OCI-LY7 (cell line): ENCODE measurements around the gene C2CD4B.

ENCODE experiments used
- EZH2phosphoT487 ChIP-seq: fragments of 200-600 bp; sonication (generic); IDR thresholded peaks from 2 replicates; pipeline ENCODE4 v1.6.1; 2018; ENCODE audit warnings: low read depth, borderline replicate concordance, mild to moderate bottlenecking, mixed run types, antibody characterized with exemption, low read length, moderate library complexity, mixed read lengths
- TF ChIP-seq, protein P1 (sequence below): fragments of 200-600 bp; sonication (generic); conservative IDR thresholded peaks from 2 replicates; pipeline ENCODE4 v1.5.1; 2014; ENCODE audit warnings: mild to moderate bottlenecking, antibody characterized with exemption, low read length, moderate library complexity, mixed read lengths

DNA sequence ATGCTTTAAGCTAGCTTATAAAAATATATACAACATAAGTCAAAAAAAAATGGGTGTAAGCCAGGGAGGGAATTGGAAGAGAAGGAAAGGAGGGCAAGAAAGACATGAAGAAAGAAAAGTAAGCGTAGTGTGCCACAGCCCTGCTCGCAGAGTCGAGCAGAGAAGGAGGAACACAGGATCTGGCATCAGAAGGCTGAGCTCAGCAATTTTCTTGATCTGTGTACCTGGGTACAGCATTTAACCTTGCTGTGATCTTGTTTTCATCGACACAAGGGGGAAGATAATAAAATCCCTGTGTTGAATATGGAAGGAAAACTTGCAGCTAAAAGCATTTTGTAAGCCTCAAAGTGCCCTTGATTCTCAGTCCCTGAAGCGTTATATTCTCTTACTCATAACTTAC, 23.7 kb upstream of the C2CD4B start:
- TF ChIP-seq, protein P1, sequence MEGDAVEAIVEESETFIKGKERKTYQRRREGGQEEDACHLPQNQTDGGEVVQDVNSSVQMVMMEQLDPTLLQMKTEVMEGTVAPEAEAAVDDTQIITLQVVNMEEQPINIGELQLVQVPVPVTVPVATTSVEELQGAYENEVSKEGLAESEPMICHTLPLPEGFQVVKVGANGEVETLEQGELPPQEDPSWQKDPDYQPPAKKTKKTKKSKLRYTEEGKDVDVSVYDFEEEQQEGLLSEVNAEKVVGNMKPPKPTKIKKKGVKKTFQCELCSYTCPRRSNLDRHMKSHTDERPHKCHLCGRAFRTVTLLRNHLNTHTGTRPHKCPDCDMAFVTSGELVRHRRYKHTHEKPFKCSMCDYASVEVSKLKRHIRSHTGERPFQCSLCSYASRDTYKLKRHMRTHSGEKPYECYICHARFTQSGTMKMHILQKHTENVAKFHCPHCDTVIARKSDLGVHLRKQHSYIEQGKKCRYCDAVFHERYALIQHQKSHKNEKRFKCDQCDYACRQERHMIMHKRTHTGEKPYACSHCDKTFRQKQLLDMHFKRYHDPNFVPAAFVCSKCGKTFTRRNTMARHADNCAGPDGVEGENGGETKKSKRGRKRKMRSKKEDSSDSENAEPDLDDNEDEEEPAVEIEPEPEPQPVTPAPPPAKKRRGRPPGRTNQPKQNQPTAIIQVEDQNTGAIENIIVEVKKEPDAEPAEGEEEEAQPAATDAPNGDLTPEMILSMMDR: no peak
- no peak for TF ChIP-seq EZH2phosphoT487
